ENCODE data around the gene MEIS1.

- TF ChIP-seq CTCF (IDR thresholded peaks at IDR 0.05), result no peak
- TF ChIP-seq POLR2A (IDR thresholded peaks at IDR 0.05), result no peak
These were observed 160.6 kb downstream of the MEIS1 start for GRCh38 chr2:66595556-66595955.

All from testis (tissue), 2 donors.